ENCODE results near the gene TIMELESS. TPM values are rescaled to one million over a fixed set of nuclear protein-coding genes. Genes with fewer than 3 reads are reported as not detected.

Gene TIMELESS
- total and polyA plus RNA-seq, 10 of the 15 experiments (the other 5 are each of a cell fraction or from before 2014, with no cell fraction given) = 5.8 to 57.8 (median 31.8) TPM

- BruUV-seq (replicated peaks) = no TSS peak
- RAD21 ChIA-PET (ENCODE audit: unreplicated experiment) = interaction anchor here (0.6 to 4.5 kb wide), 2 partner anchors 10 to 805 kb away, joined by 4 to 32 read pairs; no protein-coding TSS in a partner anchor
- in situ Hi-C loops (cut with MboI) (no loop called here), intact Hi-C loops (cut with micrococcal nuclease; ENCODE audit: unreplicated experiment) (no loop called here)
- Histone ChIP-seq H3K27me3 (replicated peaks in 1 of 2; ENCODE audit: control insufficient read depth in 2 of 2, insufficient read depth in 2 of 2, low read length in 1 of 2) (no peaks in the 10 kb centered on the region), H3K27ac (ENCODE audit: control insufficient read depth, insufficient read depth) (no peak overlapping the region), H3K36me3 (ENCODE audit: control insufficient read depth in 2 of 2, insufficient read depth in 2 of 2, low read length in 1 of 2) (no peaks in the 10 kb centered on the region), H3K4me2 (ENCODE audit: control insufficient read depth, insufficient read depth) (no peak overlapping the region), H3K4me3 (no peak overlapping the region), H3K4me1 (ENCODE audit: control insufficient read depth, insufficient read depth, low read length) (no peaks in the 10 kb centered on the region), H3K9ac (ENCODE audit: control insufficient read depth, insufficient read depth, low read length) (no peak overlapping the region), H4K20me1 (ENCODE audit: control insufficient read depth, insufficient read depth) (no peaks in the 10 kb centered on the region), H3K79me2 (ENCODE audit: control insufficient read depth, insufficient read depth, low read length) (peaks cover 10% of the 10 kb centered on the region), H2AFZ (ENCODE audit: control insufficient read depth, low read depth, low read length) (no peak overlapping the region), H3K9me3 (replicated peaks; ENCODE audit: control insufficient read depth, insufficient read depth, low read length) (no peaks in the 10 kb centered on the region)
- ATAC-seq (no peak), FAIRE-seq (no peak), DNase-seq (ENCODE audit: low read depth, low spot score) (no peak)
- TF ChIP-seq ZBTB11 (CRISPR knock-in tag; IDR thresholded peaks at IDR 0.05) (no peak), PBX3 (IDR thresholded peaks at IDR 0.05; ENCODE audit: insufficient replicate concordance, low read depth, low read length) (no peak), ZNF687 (IDR thresholded peaks at IDR 0.05) (no peak)
- WGBS (ENCODE audit: insufficient coverage, insufficient replicate concordance, low lambda C conversion rate, missing lambda C conversion rate) = 58% methylated on average over 5 of the region's 5 CpGs
- SMC1A ChIA-PET (ENCODE audit: uncharacterized antibody, unreplicated experiment) = interaction anchor here (0.9 to 3.4 kb wide), 5 partner anchors 9 to 154 kb away, joined by 3 to 37 read pairs (median 3); partner anchors contain the start of gene CNPY2
- POLR2A ChIA-PET = interaction anchor here (0.6 to 7.4 kb wide), 6 partner anchors 9 to 262 kb away, joined by 3 to 63 read pairs (median 6); partner anchors contain the start of genes RNF41, SMARCC2 and STAT2
- CTCF ChIA-PET = interaction anchor here (0.7 to 6.0 kb wide), 2 partner anchors 10 to 332 kb away, joined by 3 to 89 read pairs; no protein-coding TSS in a partner anchor
These were observed 1.9 kb upstream of the TIMELESS start for GRCh38 chr12:56451147-56451546.

Data from GM12878 (cell line).